ENCODE measurements around the gene LRMDA. TPM values are rescaled to one million over a fixed set of nuclear protein-coding genes. Genes with fewer than 3 reads are reported as not detected.

LRMDA gene
- total RNA-seq, 3 donors from 2014 or later (not counting 1 experiment from before 2014, with no cell fraction given): 1.4 to 2.4 (median 2.1) TPM

GRCh38 chr10:75887369-75887768, 455.9 kb downstream of the LRMDA start:
- Histone ChIP-seq H3K4me1 (ENCODE audit: control insufficient read depth, insufficient read depth, low read length) (no peaks in the 10 kb centered on the region), H3K9me3 (ENCODE audit: control insufficient read depth, insufficient read depth, low read length) (no peaks in the 10 kb centered on the region), H3K27ac (ENCODE audit: low read length) (no peak overlapping the region), H3K36me3 (ENCODE audit: control insufficient read depth, insufficient read depth, low read length) (no peaks in the 10 kb centered on the region), H3K27me3 (ENCODE audit: control insufficient read depth, insufficient read depth, low read length) (no peaks in the 10 kb centered on the region), H3K4me3 (ENCODE audit: low read length) (no peak overlapping the region)
- Mint-ChIP-seq H3K9me3 (no peaks in the 10 kb centered on the region), H3K27me3 (ENCODE audit: low read depth in 2 of 2) (peaks cover 0 to 3% of the 10 kb centered on the region in 2 donors), H3K36me3 (no peaks in the 10 kb centered on the region), H3K4me3 (no peak overlapping the region), H3K4me1 (no peaks in the 10 kb centered on the region), H3K27ac (no peak overlapping the region)
- ATAC-seq (no peak), DNase-seq (no peak)
- intact Hi-C loops (cut with micrococcal nuclease): no loop called here
- TF ChIP-seq CTCF (IDR thresholded peaks at IDR 0.05): no peak
- WGBS (ENCODE audit: insufficient coverage): 83% methylated on average over 2 of the region's 2 CpGs

- Mint-ChIP-seq H3K27me3 (ENCODE audit: low read depth in 2 of 2) (peaks cover 0 to 3% of the 10 kb centered on the region in 2 donors), H3K4me1 (no peaks in the 10 kb centered on the region)
These were observed 456.7 kb downstream of the LRMDA start for GRCh38 chr10:75887992-75888680.

GRCh38 chr10:75889051-75889450, 457.6 kb downstream of the LRMDA start:
- Histone ChIP-seq H3K27ac (ENCODE audit: low read length) (no peak overlapping the region), H3K4me1 (ENCODE audit: control insufficient read depth, insufficient read depth, low read length) (no peaks in the 10 kb centered on the region), H3K36me3 (ENCODE audit: control insufficient read depth, insufficient read depth, low read length) (no peaks in the 10 kb centered on the region), H3K9me3 (ENCODE audit: control insufficient read depth, insufficient read depth, low read length) (no peaks in the 10 kb centered on the region), H3K4me3 (ENCODE audit: low read length) (no peak overlapping the region), H3K27me3 (ENCODE audit: control insufficient read depth, insufficient read depth, low read length) (no peaks in the 10 kb centered on the region)
- 88% methylated on average over 1 of the region's 2 CpGs for WGBS (ENCODE audit: insufficient coverage)
- H3K36me3 Mint-ChIP-seq: no peaks in the 10 kb centered on the region
- DNase-seq: no peak
- no peak for ATAC-seq
- no peak overlapping the region for H3K4me3 Mint-ChIP-seq
- intact Hi-C loops (cut with micrococcal nuclease): no loop called here
- peaks cover 0 to 3% of the 10 kb centered on the region in 2 donors for H3K27me3 Mint-ChIP-seq (ENCODE audit: low read depth in 2 of 2)
- H3K27ac Mint-ChIP-seq: no peak overlapping the region
- H3K9me3 Mint-ChIP-seq: no peaks in the 10 kb centered on the region
- H3K4me1 Mint-ChIP-seq: no peaks in the 10 kb centered on the region
- TF ChIP-seq CTCF (IDR thresholded peaks at IDR 0.05): no peak

More at GRCh38 chr10:75887992-75888680, 456.7 kb downstream of the LRMDA start:
- Histone ChIP-seq H3K9me3 (ENCODE audit: control insufficient read depth, insufficient read depth, low read length) (no peaks in the 10 kb centered on the region), H3K36me3 (ENCODE audit: control insufficient read depth, insufficient read depth, low read length) (no peaks in the 10 kb centered on the region), H3K4me1 (ENCODE audit: control insufficient read depth, insufficient read depth, low read length) (no peaks in the 10 kb centered on the region), H3K27me3 (ENCODE audit: control insufficient read depth, insufficient read depth, low read length) (no peaks in the 10 kb centered on the region), H3K4me3 (ENCODE audit: low read length) (no peak overlapping the region), H3K27ac (ENCODE audit: low read length) (no peak overlapping the region)
- Mint-ChIP-seq H3K4me3 (no peak overlapping the region), H3K9me3 (no peaks in the 10 kb centered on the region), H3K36me3 (no peaks in the 10 kb centered on the region), H3K27ac (no peak overlapping the region)
- TF ChIP-seq CTCF (IDR thresholded peaks at IDR 0.05): no peak
- ATAC-seq (no peak), DNase-seq (no peak)
- 92% methylated on average over 9 of the region's 11 CpGs for WGBS (ENCODE audit: insufficient coverage)
- intact Hi-C loops (cut with micrococcal nuclease): no loop called here

- no peak overlapping the region for H3K27ac Mint-ChIP-seq
- DNase-seq: no peak
These were observed 463.3 kb downstream of the LRMDA start for GRCh38 chr10:75894761-75895160.

More at GRCh38 chr10:75894761-75895160, 463.3 kb downstream of the LRMDA start:
- H3K36me3 ChIP-seq (ENCODE audit: control insufficient read depth, insufficient read depth, low read length): no peaks in the 10 kb centered on the region
- intact Hi-C loops (cut with micrococcal nuclease): no loop called here
- no peak overlapping the region for H3K4me3 Mint-ChIP-seq
- no peak for TF ChIP-seq CTCF (IDR thresholded peaks at IDR 0.05)
- no peaks in the 10 kb centered on the region for H3K4me1 Mint-ChIP-seq
- H3K36me3 Mint-ChIP-seq: no peaks in the 10 kb centered on the region
- H3K4me3 ChIP-seq (ENCODE audit: low read length): no peak overlapping the region
- H3K9me3 ChIP-seq (ENCODE audit: control insufficient read depth, insufficient read depth, low read length): no peaks in the 10 kb centered on the region
- WGBS (ENCODE audit: insufficient coverage): no CpG with 5 or more reads among the region's 1 CpG
- peaks cover 0 to 3% of the 10 kb centered on the region in 2 donors for H3K27me3 Mint-ChIP-seq (ENCODE audit: low read depth in 2 of 2)
- no peak overlapping the region for H3K27ac ChIP-seq (ENCODE audit: low read length)
- no peaks in the 10 kb centered on the region for H3K9me3 Mint-ChIP-seq
- no peak for ATAC-seq
- no peaks in the 10 kb centered on the region for H3K27me3 ChIP-seq (ENCODE audit: control insufficient read depth, insufficient read depth, low read length)
- H3K4me1 ChIP-seq (ENCODE audit: control insufficient read depth, insufficient read depth, low read length): no peaks in the 10 kb centered on the region

Data from natural killer cell (primary cell).